CD4-positive, alpha-beta T cell (primary cell): ENCODE data around the gene OR2W3. TPM values are rescaled to one million over a fixed set of nuclear protein-coding genes. Genes with fewer than 3 reads are reported as not detected.

Experiments used
- ATAC-seq: fragments of 200-7000 bp; cut with Tn5 transposase; one replicate; pipeline ENCODE4 v1.10.0; 2022; ENCODE audit warnings: mild to moderate bottlenecking; ENCODE audit not compliant: poor library complexity
- CTCF ChIA-PET: fragments of 350-600 bp; sonication (Branson Sonifier 250); formaldehyde crosslinking; loops from one replicate; lab custom pipeline; 2021; ENCODE audit warnings: antibody characterized with exemption, inconsistent platforms; lab: Charles Lee
- POLR2A ChIA-PET: fragments of 350-600 bp; sonication (Branson Sonifier 250); formaldehyde crosslinking; loops from one replicate; lab custom pipeline; 2021; ENCODE audit warnings: antibody characterized with exemption, inconsistent platforms; lab: Charles Lee
- DNase-seq, 14 experiments: peaks; one replicate each; pipeline ENCODE4 v3.0.0-alpha.2; 2013 to 2020; ENCODE audit warnings: mixed read lengths in 2 of 14
- H3K27ac ChIP-seq, 2 donors: one replicate each; pipeline versions ENCODE4 v1.5.1 to v1.7.0; 2013; ENCODE audit warnings: low read length in 2 of 2, low read depth in 1 of 2, mild to moderate bottlenecking in 1 of 2
- H3K27me3 ChIP-seq, 2 experiments: 1 replicate in 1 of 2; 2 replicates in 1 of 2; pipeline versions ENCODE4 v1.6.1 to v1.7.0; 2013; ENCODE audit warnings: low read length in 2 of 2, control low read depth in 1 of 2, mild to moderate bottlenecking in 1 of 2, moderate library complexity in 1 of 2; ENCODE audit not compliant: insufficient read depth in 2 of 2, control insufficient read depth in 1 of 2
- H3K36me3 ChIP-seq: one replicate; pipeline ENCODE4 v1.6.1; 2013; ENCODE audit warnings: low read length, control low read depth; ENCODE audit not compliant: insufficient read depth
- H3K4me1 ChIP-seq: one replicate; pipeline ENCODE4 v1.6.1; 2013; ENCODE audit warnings: low read length, control low read depth; ENCODE audit not compliant: insufficient read depth
- H3K4me3 ChIP-seq: one replicate; pipeline ENCODE4 v1.5.1; 2013; ENCODE audit warnings: mild to moderate bottlenecking, low read length, moderate library complexity
- H3K9me3 ChIP-seq, 2 experiments: 1 replicate in 1 of 2; 2 replicates in 1 of 2; pipeline versions ENCODE4 v1.6.1 to v1.7.0; 2013; ENCODE audit warnings: low read length in 2 of 2, mild to moderate bottlenecking in 2 of 2, control low read depth in 1 of 2, moderate library complexity in 1 of 2; ENCODE audit not compliant: control insufficient read depth in 1 of 2, insufficient read depth in 1 of 2
- H3K27ac Mint-ChIP-seq: one replicate; pipeline ENCODE4 v1.8.0; 2020; ENCODE audit warnings: mixed read lengths
- H3K27me3 Mint-ChIP-seq: one replicate; pipeline ENCODE4 v1.8.0; 2021; ENCODE audit warnings: mixed read lengths
- H3K36me3 Mint-ChIP-seq: one replicate; pipeline ENCODE4 v1.8.0; 2021; ENCODE audit warnings: low read depth, mixed read lengths
- H3K4me1 Mint-ChIP-seq: one replicate; pipeline ENCODE4 v1.8.0; 2021; ENCODE audit warnings: low read depth, mixed read lengths
- H3K4me3 Mint-ChIP-seq: one replicate; pipeline ENCODE4 v1.8.0; 2020; ENCODE audit warnings: mild to moderate bottlenecking, mixed read lengths
- H3K9me3 Mint-ChIP-seq: one replicate; pipeline ENCODE4 v1.8.0; 2020; ENCODE audit warnings: mixed read lengths
- intact Hi-C, 2 experiments: fragments of 100-400 bp; cut with DNase I in 1 of 2; cut with micrococcal nuclease in 1 of 2; formaldehyde crosslinking; loops; one replicate each; pipeline versions ENCODE4 v1.15.1 to v1.9.0; 2023 to 2025; cut with DNase I, micrococcal nuclease
- total RNA-seq, 174 experiments: library from RNA in 2 of 174; stranded (reverse) in 2 of 174; gene quantifications; one replicate each; pipeline ENCODE4 v1.2.3 and lab custom pipeline; 2021 to 2026
- TF ChIP-seq, protein P1 (sequence below): fragments of 200-600 bp; IDR thresholded peaks from one replicate; pipeline ENCODE4 v1.8.0; 2022; ENCODE audit warnings: antibody characterized with exemption, mild to moderate bottlenecking

OR2W3 gene
- total RNA-seq, 2 experiments from 2014 or later, result 1.3 to 1.5 TPM

GRCh38 chr1:247849616-247850015 lies 45.8 kb upstream of the OR2W3 start:
- Mint-ChIP-seq H3K9me3 (no peaks in the 10 kb centered on the region), H3K27ac (no peak overlapping the region), H3K27me3 (peaks cover 23% of the 10 kb centered on the region), H3K4me1 (no peaks in the 10 kb centered on the region), H3K36me3 (no peaks in the 10 kb centered on the region), H3K4me3 (no peak overlapping the region)
- H3K4me1 ChIP-seq, result no peaks in the 10 kb centered on the region
- ChIA-PET CTCF (no interaction called here), POLR2A (no interaction called here)
- DNase-seq (no peak), ATAC-seq (no peak)
- H3K9me3 ChIP-seq, result peaks cover 0 to 3% of the 10 kb centered on the region in 2 experiments
- intact Hi-C loops, result no loop called here
- no peaks in the 10 kb centered on the region for H3K36me3 ChIP-seq
- H3K27me3 ChIP-seq, result no peaks in the 10 kb centered on the region
- no peak overlapping the region for H3K27ac ChIP-seq
- H3K4me3 ChIP-seq, result no peak overlapping the region
- TF ChIP-seq, protein P1, sequence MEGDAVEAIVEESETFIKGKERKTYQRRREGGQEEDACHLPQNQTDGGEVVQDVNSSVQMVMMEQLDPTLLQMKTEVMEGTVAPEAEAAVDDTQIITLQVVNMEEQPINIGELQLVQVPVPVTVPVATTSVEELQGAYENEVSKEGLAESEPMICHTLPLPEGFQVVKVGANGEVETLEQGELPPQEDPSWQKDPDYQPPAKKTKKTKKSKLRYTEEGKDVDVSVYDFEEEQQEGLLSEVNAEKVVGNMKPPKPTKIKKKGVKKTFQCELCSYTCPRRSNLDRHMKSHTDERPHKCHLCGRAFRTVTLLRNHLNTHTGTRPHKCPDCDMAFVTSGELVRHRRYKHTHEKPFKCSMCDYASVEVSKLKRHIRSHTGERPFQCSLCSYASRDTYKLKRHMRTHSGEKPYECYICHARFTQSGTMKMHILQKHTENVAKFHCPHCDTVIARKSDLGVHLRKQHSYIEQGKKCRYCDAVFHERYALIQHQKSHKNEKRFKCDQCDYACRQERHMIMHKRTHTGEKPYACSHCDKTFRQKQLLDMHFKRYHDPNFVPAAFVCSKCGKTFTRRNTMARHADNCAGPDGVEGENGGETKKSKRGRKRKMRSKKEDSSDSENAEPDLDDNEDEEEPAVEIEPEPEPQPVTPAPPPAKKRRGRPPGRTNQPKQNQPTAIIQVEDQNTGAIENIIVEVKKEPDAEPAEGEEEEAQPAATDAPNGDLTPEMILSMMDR, result no peak

GRCh38 chr1:247854899-247855545 lies 40.4 kb upstream of the OR2W3 start:
- peaks cover 12% of the 10 kb centered on the region for H3K4me1 Mint-ChIP-seq
- ChIA-PET POLR2A (no interaction called here), CTCF (no interaction called here)
- no peaks in the 10 kb centered on the region for H3K9me3 Mint-ChIP-seq
- no peak overlapping the region for H3K4me3 Mint-ChIP-seq
- no peak overlapping the region for H3K27ac Mint-ChIP-seq
- Histone ChIP-seq H3K36me3 (no peaks in the 10 kb centered on the region), H3K9me3 (peaks cover 0 to 7% of the 10 kb centered on the region in 2 experiments), H3K27ac (no peak overlapping the region), H3K4me3 (no peak overlapping the region), H3K27me3 (peaks cover 13 to 28% of the 10 kb centered on the region in 2 experiments), H3K4me1 (peaks cover 6% of the 10 kb centered on the region)
- TF ChIP-seq, protein P1, result no peak
- DNase-seq (no peak), ATAC-seq (no peak)
- H3K36me3 Mint-ChIP-seq, result no peaks in the 10 kb centered on the region
- intact Hi-C loops, result no loop called here
- H3K27me3 Mint-ChIP-seq, result peaks cover 69% of the 10 kb centered on the region

GRCh38 chr1:247855911-247856310 lies 39.5 kb upstream of the OR2W3 start:
- DNase-seq (no peak), ATAC-seq (no peak)
- Histone ChIP-seq H3K9me3 (peaks cover 0 to 7% of the 10 kb centered on the region in 2 experiments), H3K27me3 (peaks cover 13 to 28% of the 10 kb centered on the region in 2 experiments), H3K4me3 (no peak overlapping the region), H3K4me1 (peaks cover 6% of the 10 kb centered on the region), H3K36me3 (no peaks in the 10 kb centered on the region), H3K27ac (no peak overlapping the region)
- no peaks in the 10 kb centered on the region for H3K9me3 Mint-ChIP-seq
- peak overlapping the region; percentile 62 for H3K4me3 Mint-ChIP-seq
- peaks cover 12% of the 10 kb centered on the region for H3K4me1 Mint-ChIP-seq
- ChIA-PET POLR2A (no interaction called here), CTCF (no interaction called here)
- peaks cover 77% of the 10 kb centered on the region for H3K27me3 Mint-ChIP-seq
- intact Hi-C loops, result no loop called here
- TF ChIP-seq, protein P1, result no peak
- H3K27ac Mint-ChIP-seq, result no peak overlapping the region
- no peaks in the 10 kb centered on the region for H3K36me3 Mint-ChIP-seq
